Tibial nerve (tissue), 4 donors: ENCODE measurements around the gene SLC27A2. TPM values are rescaled to one million over a fixed set of nuclear protein-coding genes. Genes with fewer than 3 reads are reported as not detected.
"Not testable (repeated sequence)": the region's sequence is repeated elsewhere in the genome, so short reads cannot be mapped to it uniquely, and the experiment has no call there.

Experiments used
- DNase-seq, 2 donors: peaks; one replicate each; pipeline ENCODE4 v3.0.0-alpha.2; 2019; ENCODE audit warnings: low spot score in 2 of 2
- H3K27ac ChIP-seq, 4 donors: fragments of 200-600 bp; sonication (generic) in 3 of 4; one replicate each; pipeline ENCODE4 v1.5.1; 2017 to 2019; ENCODE audit warnings: mild to moderate bottlenecking in 1 of 4
- H3K27me3 ChIP-seq, 2 donors: fragments of 200-600 bp; sonication (generic) in 1 of 2; one replicate each; pipeline versions ENCODE4 v1.5.1 to v1.6.0; 2017 to 2019
- H3K36me3 ChIP-seq, 3 donors: fragments of 200-600 bp; sonication (generic); one replicate each; pipeline ENCODE4 v1.5.1; 2018 to 2019
- H3K4me1 ChIP-seq, 4 donors: fragments of 200-600 bp; sonication (generic) in 3 of 4; one replicate each; pipeline ENCODE4 v1.5.1; 2017 to 2019
- H3K4me3 ChIP-seq, 4 donors: fragments of 200-600 bp; sonication (generic) in 3 of 4; one replicate each; pipeline ENCODE4 v1.5.1; 2017 to 2019; ENCODE audit warnings: mild to moderate bottlenecking in 1 of 4, moderate library complexity in 1 of 4
- H3K9me3 ChIP-seq, 4 donors: fragments of 200-600 bp; sonication (generic) in 3 of 4; one replicate each; pipeline ENCODE4 v1.5.1; 2017 to 2019
- CTCF ChIP-seq, 5 experiments: fragments of 200-600 bp in 3 of 5; fragments of 450-650 bp in 2 of 5; sonication (generic) in 3 of 5; IDR thresholded peaks; one replicate each; pipeline ENCODE4 v1.5.1; 2016 to 2019; ENCODE audit warnings: antibody characterized with exemption in 5 of 5, mild to moderate bottlenecking in 3 of 5, moderate library complexity in 2 of 5
- EP300 ChIP-seq, 2 donors: sonication (generic); formaldehyde crosslinking; IDR thresholded peaks; one replicate each; pipeline ENCODE4 v1.6.1; 2017; ENCODE audit warnings: antibody characterized with exemption in 2 of 2, mild to moderate bottlenecking in 1 of 2
- POLR2A ChIP-seq, 2 donors: fragments of 450-650 bp; IDR thresholded peaks; one replicate each; pipeline ENCODE4 v1.6.1; 2017; ENCODE audit warnings: antibody characterized with exemption in 2 of 2, mild to moderate bottlenecking in 2 of 2, moderate library complexity in 2 of 2
- WGBS, 2 donors: methylation state at CpG; one replicate each; pipeline ENCODE4 v1.1.5; 2018; 5-methylcytosine and 5-hydroxymethylcytosine counted together
- total RNA-seq, 4 donors: library from RNA; depleted of rRNA; stranded (reverse); fragments of >200 nt; gene quantifications; one replicate each; pipeline ENCODE4 v1.1.0, GENCODE V29; 2016

Gene SLC27A2
- total RNA-seq, 4 donors from 2014 or later: 0.21 to 0.22 TPM; not detected in 2

GRCh38 chr15:50168783-50169411 is 13.1 kb upstream of the SLC27A2 start:
- Histone ChIP-seq H3K36me3 (no peaks in the 10 kb centered on the region), H3K4me3 (no peak overlapping the region), H3K4me1 (peaks cover 0 to 9% (median 0%) of the 10 kb centered on the region in 4 donors), H3K27ac (no peak overlapping the region), H3K9me3 (peaks cover 0 to 8% (median 0%) of the 10 kb centered on the region in 4 donors), H3K27me3 (no peaks in the 10 kb centered on the region)
- TF ChIP-seq CTCF (IDR thresholded peaks at IDR 0.05): no peak
- no peak for TF ChIP-seq EP300 (IDR thresholded peaks at IDR 0.05)
- no peak for TF ChIP-seq POLR2A (IDR thresholded peaks at IDR 0.05)
- WGBS, 2 donors: 85 to 91% methylated on average over 10 of the region's 10 CpGs
- DNase-seq: no peak

GRCh38 chr15:50172360-50172895 is 9.6 kb upstream of the SLC27A2 start:
- not testable (repeated sequence) for H3K36me3 ChIP-seq, H3K4me3 ChIP-seq, H3K4me1 ChIP-seq, H3K9me3 ChIP-seq, DNase-seq, H3K27me3 ChIP-seq, H3K27ac ChIP-seq
- 89 to 99% methylated on average over 27 of the region's 35 CpGs for WGBS, 2 donors

GRCh38 chr15:50176869-50177268 is 5.1 kb upstream of the SLC27A2 start:
- no peak for DNase-seq
- no peaks in the 10 kb centered on the region for H3K36me3 ChIP-seq
- H3K27ac ChIP-seq: no peak overlapping the region
- H3K4me3 ChIP-seq: no peak overlapping the region
- H3K27me3 ChIP-seq: peaks cover 0 to 16% of the 10 kb centered on the region in 2 donors
- peaks cover 0 to 8% (median 0%) of the 10 kb centered on the region in 4 donors for H3K9me3 ChIP-seq
- no peak for TF ChIP-seq CTCF (IDR thresholded peaks at IDR 0.05)
- TF ChIP-seq POLR2A (IDR thresholded peaks at IDR 0.05): no peak
- TF ChIP-seq EP300 (IDR thresholded peaks at IDR 0.05): no peak
- H3K4me1 ChIP-seq: peaks cover 0 to 5% (median under 1%) of the 10 kb centered on the region in 4 donors

- Histone ChIP-seq H3K27me3 (peaks cover 0 to 30% of the 10 kb centered on the region in 2 donors), H3K27ac (no peak overlapping the region), H3K36me3 (no peaks in the 10 kb centered on the region), H3K4me3 (no peak overlapping the region), H3K4me1 (peaks cover 0 to 14% (median 2%) of the 10 kb centered on the region in 4 donors), H3K9me3 (no peaks in the 10 kb centered on the region)
- WGBS, 2 donors: 85% methylated on average over 3 of the region's 3 CpGs
- DNase-seq: no peak
- no peak for TF ChIP-seq CTCF (IDR thresholded peaks at IDR 0.05)
- no peak for TF ChIP-seq POLR2A (IDR thresholded peaks at IDR 0.05)
- no peak for TF ChIP-seq EP300 (IDR thresholded peaks at IDR 0.05)
Observed at GRCh38 chr15:50180091-50180490, 1.9 kb upstream of the SLC27A2 start.

- Histone ChIP-seq H3K36me3 (no peaks in the 10 kb centered on the region), H3K9me3 (no peaks in the 10 kb centered on the region), H3K27ac (no peak overlapping the region), H3K4me1 (peaks cover 0 to 14% (median 2%) of the 10 kb centered on the region in 4 donors), H3K4me3 (no peak overlapping the region), H3K27me3 (peaks cover 0 to 30% of the 10 kb centered on the region in 2 donors)
- no peak for TF ChIP-seq POLR2A (IDR thresholded peaks at IDR 0.05)
- no peak for DNase-seq
- 73 to 79% methylated on average over 7 of the region's 7 CpGs for WGBS, 2 donors
Observed at GRCh38 chr15:50180582-50180981, 1.4 kb upstream of the SLC27A2 start.

- 52 to 66% methylated on average over 14 to 16 of the region's 16 CpGs for WGBS, 2 donors
- Histone ChIP-seq H3K27ac (no peak overlapping the region), H3K4me3 (peak overlapping the region; percentile 23 to 56 (median 39)), H3K36me3 (no peaks in the 10 kb centered on the region), H3K4me1 (peaks cover 0 to 14% (median 2%) of the 10 kb centered on the region in 4 donors), H3K27me3 (peaks cover 0 to 30% of the 10 kb centered on the region in 2 donors), H3K9me3 (no peaks in the 10 kb centered on the region)
- TF ChIP-seq POLR2A (IDR thresholded peaks at IDR 0.05) (no peak), CTCF (IDR thresholded peaks at IDR 0.05) (no peak), EP300 (IDR thresholded peaks at IDR 0.05) (no peak)
- DNase-seq: no peak
Observed at GRCh38 chr15:50181201-50181968, 611 bp upstream of the SLC27A2 start.
